MM.1S (cell line): Measurements from ENCODE around the gene TOMM7.

Experiments used
- DNase-seq: peaks from one replicate; pipeline ENCODE4 v3.0.0-alpha.2; 2015
- H2AFZ ChIP-seq: fragments of 300-600 bp; sonication (generic); 2 replicates; pipeline ENCODE4 v1.6.0; 2016; ENCODE audit warnings: antibody characterized with exemption, low read length
- H3F3A ChIP-seq: fragments of 300-600 bp; sonication (generic); 2 replicates; pipeline ENCODE4 v1.6.1; 2016; ENCODE audit warnings: mild to moderate bottlenecking, antibody characterized with exemption, low read length, moderate library complexity, mixed read lengths; ENCODE audit not compliant: insufficient read depth
- H3K27ac ChIP-seq: fragments of 300-600 bp; sonication (generic); 2 replicates; pipeline ENCODE4 v1.5.1; 2016; ENCODE audit warnings: mild to moderate bottlenecking, low read length
- H3K27me3 ChIP-seq: fragments of 300-600 bp; sonication (generic); replicated peaks from 2 replicates; pipeline ENCODE4 v1.6.0; 2016; ENCODE audit warnings: low read length; ENCODE audit not compliant: insufficient read depth
- H3K36me3 ChIP-seq: fragments of 300-600 bp; sonication (generic); replicated peaks from 2 replicates; pipeline ENCODE4 v1.6.1; 2016; ENCODE audit warnings: mild to moderate bottlenecking, low read length, mixed read lengths; ENCODE audit not compliant: insufficient read depth
- H3K4me1 ChIP-seq: fragments of 300-600 bp; sonication (generic); 2 replicates; pipeline ENCODE4 v1.6.1; 2016; ENCODE audit warnings: low read length, mixed read lengths
- H3K4me2 ChIP-seq: fragments of 300-600 bp; sonication (generic); 2 replicates; pipeline ENCODE4 v1.6.0; 2016; ENCODE audit warnings: low read depth, low read length
- H3K4me3 ChIP-seq: fragments of 300-600 bp; sonication (generic); 2 replicates; pipeline ENCODE4 v1.5.1; 2016; ENCODE audit warnings: low read length, mixed read lengths
- H3K79me2 ChIP-seq: fragments of 300-600 bp; sonication (generic); 2 replicates; pipeline ENCODE4 v1.6.1; 2016; ENCODE audit warnings: mixed run types, low read length, mixed read lengths
- H3K9ac ChIP-seq: fragments of 300-600 bp; sonication (generic); 2 replicates; pipeline ENCODE4 v1.6.1; 2016; ENCODE audit warnings: low read length, mixed read lengths
- H3K9me2 ChIP-seq: fragments of 300-600 bp; sonication (generic); replicated peaks from 2 replicates; pipeline ENCODE4 v1.6.1; 2016; ENCODE audit warnings: mild to moderate bottlenecking, low read length, mixed read lengths; ENCODE audit not compliant: insufficient read depth
- H3K9me3 ChIP-seq: fragments of 300-600 bp; sonication (generic); replicated peaks from 2 replicates; pipeline ENCODE4 v1.6.1; 2016; ENCODE audit warnings: mild to moderate bottlenecking, low read length, mixed read lengths; ENCODE audit not compliant: insufficient read depth
- H4K20me1 ChIP-seq: fragments of 300-600 bp; sonication (generic); 2 replicates; pipeline ENCODE4 v1.6.1; 2016; ENCODE audit warnings: mild to moderate bottlenecking, low read length, moderate library complexity, mixed read lengths; ENCODE audit not compliant: insufficient read depth
- CTCF ChIP-seq: fragments of 300-600 bp; sonication (generic); IDR thresholded peaks from 2 replicates; pipeline ENCODE4 v1.5.1; 2016; ENCODE audit warnings: antibody characterized with exemption, low read length, mixed read lengths
- EZH2 ChIP-seq: fragments of 300-600 bp; sonication (generic); optimal IDR thresholded peaks from 2 replicates; pipeline ENCODE3; 2017; ENCODE audit warnings: low read depth, mild to moderate bottlenecking, antibody characterized with exemption, low read length, mixed read lengths
- EZH2phosphoT487 ChIP-seq: fragments of 300-600 bp; sonication (generic); IDR thresholded peaks from 2 replicates; pipeline ENCODE4 v1.6.1; 2018; ENCODE audit warnings: antibody characterized with exemption, low read length

TOMM7 gene

GRCh38 chr7:22822486-22823141, at the start of gene TOMM7:
TOMM7 (minus strand) TSS chr7:22822849; CDS start chr7:22822779, 70 bp downstream.
- H3K79me2 ChIP-seq: peaks cover 38% of the 10 kb centered on the region
- TF ChIP-seq EZH2phosphoT487 (no peak), CTCF (no peak; the same call in 1 of the 2 replicates), EZH2 (no peak)
- peak within 1 kb of the TSS; percentile 86 for H3K9ac ChIP-seq
- peak; percentile 96 for DNase-seq
- no peaks in the 10 kb centered on the region for H3K27me3 ChIP-seq
- peak within 1 kb of the TSS; percentile 72 for H2AFZ ChIP-seq
- peak within 1 kb of the TSS; percentile 67 for H3K4me2 ChIP-seq
- no peaks in the 10 kb centered on the region for H4K20me1 ChIP-seq
- H3K9me3 ChIP-seq: no peaks in the 10 kb centered on the region
- H3K4me3 ChIP-seq: peak within 1 kb of the TSS; percentile 93
- no peaks in the 10 kb centered on the region for H3K9me2 ChIP-seq
- no peaks in the 10 kb centered on the region for H3F3A ChIP-seq
- peak within 1 kb of the TSS; percentile 39; the same call in 1 of the 2 replicates for H3K27ac ChIP-seq
- H3K4me1 ChIP-seq: peaks cover 3% of the 10 kb centered on the region; the same call in 1 of the 2 replicates
- no peaks in the 10 kb centered on the region for H3K36me3 ChIP-seq

GRCh38 chr7:22872096-22872807, 49.6 kb upstream of the TOMM7 start:
- peak overlapping the region; percentile 3; the same call in 1 of the 2 replicates for H3K4me3 ChIP-seq
- H3K9me2 ChIP-seq: no peaks in the 10 kb centered on the region
- DNase-seq: peak; percentile 37
- H3K4me1 ChIP-seq: peaks cover 10% of the 10 kb centered on the region; the same call in 1 of the 2 replicates
- peak overlapping the region; percentile 70 for H3K4me2 ChIP-seq
- peak overlapping the region; percentile 65 for H2AFZ ChIP-seq
- TF ChIP-seq EZH2 (no peak), CTCF (no peak), EZH2phosphoT487 (no peak)
- no peak overlapping the region for H3K27ac ChIP-seq
- H3F3A ChIP-seq: 0 out of 2 replicates have a peak, but pooled peaks cover 3% of the 10 kb centered on the region
- no peaks in the 10 kb centered on the region for H3K36me3 ChIP-seq
- no peaks in the 10 kb centered on the region for H3K9me3 ChIP-seq
- H3K79me2 ChIP-seq: no peaks in the 10 kb centered on the region
- H3K27me3 ChIP-seq: no peaks in the 10 kb centered on the region
- no peaks in the 10 kb centered on the region for H4K20me1 ChIP-seq
- no peak overlapping the region for H3K9ac ChIP-seq

- no peak for DNase-seq
- H3F3A ChIP-seq: 0 out of 2 replicates have a peak, but pooled peaks cover 3% of the 10 kb centered on the region
- no peaks in the 10 kb centered on the region for H4K20me1 ChIP-seq
- H3K4me3 ChIP-seq: peak overlapping the region; percentile 3; the same call in 1 of the 2 replicates
- H3K9me2 ChIP-seq: no peaks in the 10 kb centered on the region
- TF ChIP-seq EZH2 (no peak), CTCF (no peak), EZH2phosphoT487 (no peak)
- no peak overlapping the region for H3K9ac ChIP-seq
- H3K79me2 ChIP-seq: no peaks in the 10 kb centered on the region
- H3K4me2 ChIP-seq: 0 out of 2 replicates have a peak overlapping the region, but pooled peaks have one; percentile 70
- H2AFZ ChIP-seq: no peak overlapping the region
- no peaks in the 10 kb centered on the region for H3K36me3 ChIP-seq
- H3K27me3 ChIP-seq: no peaks in the 10 kb centered on the region
- H3K27ac ChIP-seq: no peak overlapping the region
- H3K9me3 ChIP-seq: no peaks in the 10 kb centered on the region
- peaks cover 10% of the 10 kb centered on the region; the same call in 1 of the 2 replicates for H3K4me1 ChIP-seq
Measured at GRCh38 chr7:22871661-22872060, 49.0 kb upstream of the TOMM7 start.
